Measurements from ENCODE around the gene CTR9. TPM values are rescaled to one million over a fixed set of nuclear protein-coding genes. Genes with fewer than 3 reads are reported as not detected.

CTR9 gene
- total and polyA plus RNA-seq, 9 of the 15 experiments (the other 6 are each of a cell fraction or from before 2014, with no cell fraction given): 25.4 to 79.3 (median 47.3) TPM

- 0 out of 2 replicates have a peak, but pooled peaks have one; percentile 26 for TF ChIP-seq DPF2 (IDR thresholded peaks at IDR 0.05)
- TF ChIP-seq EGR1 (conservative IDR thresholded peaks at IDR 0.05): peak; percentile 59
- TF ChIP-seq ZNF263 (CRISPR knock-in tag; IDR thresholded peaks at IDR 0.05; ENCODE audit: borderline replicate concordance): 0 out of 2 replicates have a peak, but pooled peaks have one; percentile 29
- TF ChIP-seq SAFB2 (IDR thresholded peaks at IDR 0.05; ENCODE audit: borderline replicate concordance, low read depth, low read length, severe bottlenecking): no peak
- TF ChIP-seq HEY1 (CRISPR knock-in tag; IDR thresholded peaks at IDR 0.05; ENCODE audit: borderline replicate concordance): no peak
Observed at GRCh38 chr11:10708131-10708530, 42.9 kb upstream of the CTR9 start (continued).

- DNase-seq (ENCODE audit: extremely low read depth in 1 of 4, low spot score in 3 of 4) (no peak), FAIRE-seq (no peak), ATAC-seq (no peak)
- intact Hi-C loops (cut with micrococcal nuclease) (no loop called here), in situ Hi-C loops (cut with MboI) (no loop called here)
- Histone ChIP-seq H3K9ac (ENCODE audit: insufficient read depth in 1 of 2, low read depth in 2 of 2, low read length in 2 of 2) (no peak overlapping the region), H3K4me3 (no peak overlapping the region), H4K20me1 (replicated peaks; ENCODE audit: control insufficient read depth, insufficient read depth, low read length) (no peaks in the 10 kb centered on the region), H3K27ac (ENCODE audit: extremely low read depth, low read depth, low read length) (no peak overlapping the region), H3K79me2 (ENCODE audit: control insufficient read depth, insufficient read depth, low read length) (no peaks in the 10 kb centered on the region), H3K27me3 (ENCODE audit: control insufficient read depth in 2 of 2, insufficient read depth in 2 of 2, low read length in 2 of 2) (no peaks in the 10 kb centered on the region), H3K36me3 (ENCODE audit: control insufficient read depth, insufficient read depth, low read length) (no peaks in the 10 kb centered on the region), H3K9me3 (replicated peaks; ENCODE audit: control insufficient read depth, insufficient read depth, low read depth, low read length) (no peaks in the 10 kb centered on the region), H3K4me2 (ENCODE audit: insufficient read depth, low read length) (no peak overlapping the region), H3K4me1 (replicated peaks in 1 of 2; ENCODE audit: control insufficient read depth in 2 of 2, insufficient read depth in 2 of 2, low read length in 2 of 2) (peaks cover 14 to 17% of the 10 kb centered on the region in 2 experiments; a peak in 4 of 5 replicates), H3K9me1 (ENCODE audit: control insufficient read depth, insufficient read depth, low read length) (no peaks in the 10 kb centered on the region), H2AFZ (ENCODE audit: low read depth, low read length) (no peak overlapping the region)
- no TSS peak for BruUV-seq (replicated peaks)
- ChIA-PET CTCF (ENCODE audit: low intra/inter-chr PET ratio) (interaction anchor here (0.6 kb wide), 1 partner anchor 26 kb away, joined by 3 read pairs; no protein-coding TSS in a partner anchor), POLR2A (interaction anchor here (0.9 to 1.5 kb wide), 2 partner anchors 14 to 19 kb away, joined by 3 to 7 read pairs; no protein-coding TSS in a partner anchor)
- 27% methylated on average over 5 of the region's 5 CpGs for WGBS (ENCODE audit: insufficient coverage, low coverage, missing lambda C conversion rate)
- TF ChIP-seq NFE2 (IDR thresholded peaks at IDR 0.05; ENCODE audit: low read depth): peak; percentile 32; the same call in 1 of the 2 replicates
- no peak for TF ChIP-seq TGIF2 (CRISPR knock-in tag; IDR thresholded peaks at IDR 0.05)
- no peak for TF ChIP-seq MYC (IDR thresholded peaks at IDR 0.05; ENCODE audit: low read depth, low read length)
- TF ChIP-seq MYC (CRISPR knock-in tag; IDR thresholded peaks at IDR 0.05; ENCODE audit: borderline replicate concordance, low read depth): no peak
- TF ChIP-seq PBX2 (CRISPR knock-in tag; IDR thresholded peaks at IDR 0.05; ENCODE audit: low read depth): no peak
- TF ChIP-seq PBX2 (tag; conservative IDR thresholded peaks at IDR 0.05; ENCODE audit: low read depth): no peak
- TF ChIP-seq SMAD4 (CRISPR knock-in tag; conservative IDR thresholded peaks at IDR 0.05): no peak
- TF ChIP-seq SNAPC5 (CRISPR knock-in tag; IDR thresholded peaks at IDR 0.05): no peak
- no peak for TF ChIP-seq MIER1 (IDR thresholded peaks at IDR 0.05; ENCODE audit: low read depth)
- no peak for TF ChIP-seq WHSC1 (IDR thresholded peaks at IDR 0.05; ENCODE audit: low read length)
- TF ChIP-seq MEF2D (tag; conservative IDR thresholded peaks at IDR 0.05; ENCODE audit: low read depth): no peak
- TF ChIP-seq NFE2L1 (tag; IDR thresholded peaks at IDR 0.05; ENCODE audit: borderline replicate concordance, low read depth): no peak
- TF ChIP-seq ESRRA (IDR thresholded peaks at IDR 0.05; ENCODE audit: borderline replicate concordance, low read depth): no peak
- TF ChIP-seq CREB1 (IDR thresholded peaks at IDR 0.05): no peak
- TF ChIP-seq CREB1 (CRISPR knock-in tag; IDR thresholded peaks at IDR 0.05): no peak
Observed at GRCh38 chr11:10709299-10710086, 41.6 kb upstream of the CTR9 start.
